WTC11 (cell line): ENCODE measurements around the gene PDE6B. TPM values are rescaled to one million over a fixed set of nuclear protein-coding genes. Genes with fewer than 3 reads are reported as not detected.
A peak's percentile ranks its signal among the peaks of the same experiment; 100 is the strongest.

Source experiments
- ATAC-seq: fragments of 200-7000 bp; cut with Tn5 transposase; 2 replicates; pipeline ENCODE4 v1.10.0; 2021; ENCODE audit warnings: mild to moderate bottlenecking, moderate library complexity
- CTCF ChIA-PET: fragments of 300-600 bp; sonication (Branson Sonifier 250); formaldehyde crosslinking; loops from one replicate; lab custom pipeline; 2021; ENCODE audit warnings: antibody characterized with exemption; lab: Charles Lee
- POLR2A ChIA-PET: fragments of 350-600 bp; sonication (Branson Sonifier 250); formaldehyde crosslinking; loops from one replicate; lab custom pipeline; 2021; ENCODE audit warnings: antibody characterized with exemption; lab: Charles Lee
- DNase-seq: peaks from one replicate; pipeline ENCODE4 v3.0.0; 2021; ENCODE audit warnings: low spot score
- H3K27ac Mint-ChIP-seq: 2 replicates; pipeline ENCODE4 v1.8.0; 2021; ENCODE audit warnings: mixed read lengths
- H3K27me3 Mint-ChIP-seq: 2 replicates; pipeline ENCODE4 v1.8.0; 2021; ENCODE audit warnings: low read depth, mild to moderate bottlenecking, moderate library complexity, mixed read lengths
- H3K36me3 Mint-ChIP-seq: 2 replicates; pipeline ENCODE4 v1.8.0; 2021; ENCODE audit warnings: mixed read lengths
- H3K4me1 Mint-ChIP-seq: 2 replicates; pipeline ENCODE4 v1.8.0; 2022; ENCODE audit warnings: mixed read lengths
- H3K4me3 Mint-ChIP-seq: 2 replicates; pipeline ENCODE4 v1.8.0; 2021; ENCODE audit warnings: mild to moderate bottlenecking, moderate library complexity, mixed read lengths
- H3K9me3 Mint-ChIP-seq: 2 replicates; pipeline ENCODE4 v1.8.0; 2021; ENCODE audit warnings: mixed read lengths
- ATF1 ChIP-seq: sonication (generic); formaldehyde crosslinking; IDR thresholded peaks from 2 replicates; pipeline ENCODE4 v1.8.1; 2023; ENCODE audit warnings: mild to moderate bottlenecking, moderate library complexity, missing genetic modification reagents
- CREM ChIP-seq: sonication (generic); formaldehyde crosslinking; IDR thresholded peaks from 2 replicates; pipeline ENCODE4 v1.8.1; 2022; ENCODE audit warnings: mild to moderate bottlenecking, missing genetic modification reagents, moderate library complexity
- EMX1 ChIP-seq: fragments of 250-450 bp; sonication (Bioruptor Pico); IDR thresholded peaks from 2 replicates; pipeline ENCODE4 v1.8.0; 2021; ENCODE audit warnings: mild to moderate bottlenecking
- IRF2 ChIP-seq: sonication (generic); formaldehyde crosslinking; IDR thresholded peaks from 2 replicates; pipeline ENCODE4 v1.8.0; 2022; ENCODE audit warnings: low read depth, missing genetic modification reagents, borderline replicate concordance
- ZNF396 ChIP-seq: fragments of 250-450 bp; sonication (Bioruptor Pico); IDR thresholded peaks from 2 replicates; pipeline ENCODE4 v1.8.0; 2021; ENCODE audit warnings: mild to moderate bottlenecking, moderate library complexity, borderline replicate concordance
- total RNA-seq: library from RNA; stranded (reverse); gene quantifications from 3 replicates; pipeline ENCODE4 v1.2.3, GENCODE V29; 2021
- TF ChIP-seq, protein P1 (sequence below): sonication (generic); formaldehyde crosslinking; IDR thresholded peaks from 2 replicates; pipeline ENCODE4 v1.8.0; 2023; ENCODE audit warnings: mild to moderate bottlenecking, missing genetic modification reagents
- TF ChIP-seq, protein P2 (sequence below): sonication (generic); formaldehyde crosslinking; IDR thresholded peaks from 2 replicates; pipeline ENCODE4 v1.8.1; 2023; ENCODE audit warnings: mild to moderate bottlenecking, missing genetic modification reagents
- TF ChIP-seq, protein P3 (sequence below): sonication (generic); formaldehyde crosslinking; IDR thresholded peaks from 2 replicates; pipeline ENCODE4 v1.8.1; 2023; ENCODE audit warnings: mild to moderate bottlenecking, moderate library complexity, missing genetic modification reagents
- TF ChIP-seq, protein P4 (sequence below): sonication (generic); formaldehyde crosslinking; IDR thresholded peaks from 2 replicates; pipeline ENCODE4 v1.8.0; 2023; ENCODE audit warnings: missing genetic modification reagents, mild to moderate bottlenecking, borderline replicate concordance
- TF ChIP-seq, protein P5 (sequence below): fragments of 250-450 bp; sonication (Bioruptor Pico); conservative IDR thresholded peaks from 2 replicates; pipeline ENCODE4 v1.9.0; 2021; ENCODE audit warnings: mild to moderate bottlenecking
- TF ChIP-seq, protein P6 (sequence below): fragments of 250-450 bp; sonication (Bioruptor Pico); IDR thresholded peaks from 2 replicates; pipeline ENCODE4 v1.9.0; 2021; ENCODE audit warnings: mild to moderate bottlenecking, borderline replicate concordance

Gene PDE6B
- total RNA-seq, 1 experiment from 2014 or later, result 7.1 TPM

DNA sequence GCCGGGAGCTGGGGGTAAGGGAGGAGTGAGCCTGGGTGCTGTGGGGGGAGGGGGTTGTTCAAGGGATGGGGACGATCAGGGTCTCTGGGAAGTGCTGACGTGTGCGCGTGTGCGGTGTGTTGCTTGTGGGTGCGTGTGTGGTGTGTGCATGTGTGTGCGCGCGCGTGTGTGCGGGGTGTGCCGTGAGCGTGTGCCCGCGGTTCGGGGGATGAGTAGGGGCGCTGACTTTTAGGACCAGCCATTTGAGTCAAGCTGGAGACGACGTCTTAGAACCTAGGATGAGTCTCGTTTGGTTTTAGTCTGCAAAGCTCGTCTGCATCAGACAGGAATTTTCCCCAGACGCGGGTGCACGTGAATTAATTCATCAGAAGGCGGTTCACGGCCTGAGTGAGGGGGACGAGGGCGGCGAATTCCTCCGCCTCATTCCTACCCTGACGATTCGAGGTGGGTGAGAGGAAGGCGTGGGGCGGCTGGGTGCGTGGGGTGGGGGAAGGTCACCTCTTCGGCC is 48.3 kb upstream of the PDE6B start:
- ChIA-PET CTCF (interaction anchor here (1.0 to 2.1 kb wide), 4 partner anchors 26 to 106 kb away, joined by 3 to 8 read pairs (median 5); no protein-coding TSS in a partner anchor), POLR2A (interaction anchor here (0.6 kb wide), 1 partner anchor 442 kb away, joined by 3 read pairs; no protein-coding TSS in a partner anchor)
- Mint-ChIP-seq H3K4me1 (peaks cover 25% of the 10 kb centered on the region), H3K9me3 (no peaks in the 10 kb centered on the region), H3K27me3 (peaks cover 85% of the 10 kb centered on the region), H3K4me3 (peak overlapping the region; percentile 88), H3K27ac (no peak overlapping the region), H3K36me3 (no peaks in the 10 kb centered on the region)
- ATAC-seq (no peak), DNase-seq (peak; percentile 32)
- no peak for TF ChIP-seq ZNF396 (CRISPR knock-in tag)

DNA sequence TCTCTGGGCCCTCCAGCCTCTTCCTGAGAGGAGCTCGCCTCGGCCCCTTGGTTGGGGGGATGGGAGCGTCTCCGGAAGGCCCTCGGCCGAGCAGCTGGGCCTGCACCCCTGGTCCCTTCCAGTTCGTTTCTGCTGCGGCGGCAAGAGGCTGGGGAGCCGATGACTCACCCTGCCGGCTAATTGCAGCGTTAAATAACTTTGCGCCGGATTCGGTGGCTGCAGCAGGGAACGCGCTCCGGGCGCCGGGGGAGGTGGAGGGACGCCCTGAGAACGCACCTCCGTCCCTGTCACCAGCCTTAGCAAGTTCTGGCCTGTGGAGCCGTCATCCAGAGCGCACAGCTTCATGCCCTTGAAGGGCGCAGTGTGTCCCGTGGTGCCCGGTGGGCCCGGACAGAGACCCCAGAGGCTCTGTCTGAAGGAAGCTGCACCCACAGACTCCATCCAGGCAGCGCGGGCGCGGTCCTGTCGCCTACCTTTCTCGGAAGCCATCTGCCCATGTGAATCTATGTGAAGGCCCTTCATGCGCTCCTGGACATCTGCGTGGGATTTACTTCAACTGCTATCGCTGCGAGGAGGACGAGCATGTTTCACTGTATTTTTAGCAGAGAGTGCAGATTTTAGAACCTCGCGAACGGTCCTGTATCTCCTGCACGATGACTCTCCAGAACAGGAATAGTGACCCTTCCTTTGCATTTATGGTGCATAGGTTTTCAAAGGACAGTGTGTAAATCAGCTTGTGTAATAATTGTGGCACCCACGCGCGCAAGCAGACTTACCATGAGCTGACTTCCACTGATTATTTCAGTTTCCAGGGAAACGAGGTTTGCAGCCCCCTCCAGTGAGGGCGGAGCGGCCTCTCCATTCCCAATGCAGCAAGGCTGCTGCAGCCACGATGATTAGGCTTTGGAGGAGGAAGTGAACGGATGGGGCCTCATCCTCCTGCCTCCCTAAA is 47.6 kb upstream of the PDE6B start:
- Mint-ChIP-seq H3K27ac (no peak overlapping the region), H3K4me3 (peak overlapping the region; percentile 88), H3K36me3 (no peaks in the 10 kb centered on the region), H3K4me1 (peaks cover 25% of the 10 kb centered on the region), H3K27me3 (peaks cover 85% of the 10 kb centered on the region), H3K9me3 (no peaks in the 10 kb centered on the region)
- ATAC-seq (peak; percentile 25), DNase-seq (peak; percentile 70)
- ChIA-PET POLR2A (no interaction called here), CTCF (interaction anchor here (1.0 to 2.1 kb wide), 4 partner anchors 25 to 106 kb away, joined by 3 to 8 read pairs (median 5); no protein-coding TSS in a partner anchor)
- TF ChIP-seq, protein P1, sequence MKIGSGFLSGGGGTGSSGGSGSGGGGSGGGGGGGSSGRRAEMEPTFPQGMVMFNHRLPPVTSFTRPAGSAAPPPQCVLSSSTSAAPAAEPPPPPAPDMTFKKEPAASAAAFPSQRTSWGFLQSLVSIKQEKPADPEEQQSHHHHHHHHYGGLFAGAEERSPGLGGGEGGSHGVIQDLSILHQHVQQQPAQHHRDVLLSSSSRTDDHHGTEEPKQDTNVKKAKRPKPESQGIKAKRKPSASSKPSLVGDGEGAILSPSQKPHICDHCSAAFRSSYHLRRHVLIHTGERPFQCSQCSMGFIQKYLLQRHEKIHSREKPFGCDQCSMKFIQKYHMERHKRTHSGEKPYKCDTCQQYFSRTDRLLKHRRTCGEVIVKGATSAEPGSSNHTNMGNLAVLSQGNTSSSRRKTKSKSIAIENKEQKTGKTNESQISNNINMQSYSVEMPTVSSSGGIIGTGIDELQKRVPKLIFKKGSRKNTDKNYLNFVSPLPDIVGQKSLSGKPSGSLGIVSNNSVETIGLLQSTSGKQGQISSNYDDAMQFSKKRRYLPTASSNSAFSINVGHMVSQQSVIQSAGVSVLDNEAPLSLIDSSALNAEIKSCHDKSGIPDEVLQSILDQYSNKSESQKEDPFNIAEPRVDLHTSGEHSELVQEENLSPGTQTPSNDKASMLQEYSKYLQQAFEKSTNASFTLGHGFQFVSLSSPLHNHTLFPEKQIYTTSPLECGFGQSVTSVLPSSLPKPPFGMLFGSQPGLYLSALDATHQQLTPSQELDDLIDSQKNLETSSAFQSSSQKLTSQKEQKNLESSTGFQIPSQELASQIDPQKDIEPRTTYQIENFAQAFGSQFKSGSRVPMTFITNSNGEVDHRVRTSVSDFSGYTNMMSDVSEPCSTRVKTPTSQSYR (CRISPR knock-in tag), result peak; percentile 48; the same call in 1 of the 2 replicates
- TF ChIP-seq CREM (0 out of 2 replicates have a peak, but pooled peaks have one; percentile 31), EMX1 (CRISPR knock-in tag) (no peak), ATF1 (CRISPR knock-in tag) (no peak), IRF2 (CRISPR knock-in tag) (no peak)
- TF ChIP-seq, protein P2, sequence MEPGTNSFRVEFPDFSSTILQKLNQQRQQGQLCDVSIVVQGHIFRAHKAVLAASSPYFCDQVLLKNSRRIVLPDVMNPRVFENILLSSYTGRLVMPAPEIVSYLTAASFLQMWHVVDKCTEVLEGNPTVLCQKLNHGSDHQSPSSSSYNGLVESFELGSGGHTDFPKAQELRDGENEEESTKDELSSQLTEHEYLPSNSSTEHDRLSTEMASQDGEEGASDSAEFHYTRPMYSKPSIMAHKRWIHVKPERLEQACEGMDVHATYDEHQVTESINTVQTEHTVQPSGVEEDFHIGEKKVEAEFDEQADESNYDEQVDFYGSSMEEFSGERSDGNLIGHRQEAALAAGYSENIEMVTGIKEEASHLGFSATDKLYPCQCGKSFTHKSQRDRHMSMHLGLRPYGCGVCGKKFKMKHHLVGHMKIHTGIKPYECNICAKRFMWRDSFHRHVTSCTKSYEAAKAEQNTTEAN (CRISPR knock-in tag), result peak; percentile 51; the same call in 1 of the 2 replicates
- TF ChIP-seq, protein P3, sequence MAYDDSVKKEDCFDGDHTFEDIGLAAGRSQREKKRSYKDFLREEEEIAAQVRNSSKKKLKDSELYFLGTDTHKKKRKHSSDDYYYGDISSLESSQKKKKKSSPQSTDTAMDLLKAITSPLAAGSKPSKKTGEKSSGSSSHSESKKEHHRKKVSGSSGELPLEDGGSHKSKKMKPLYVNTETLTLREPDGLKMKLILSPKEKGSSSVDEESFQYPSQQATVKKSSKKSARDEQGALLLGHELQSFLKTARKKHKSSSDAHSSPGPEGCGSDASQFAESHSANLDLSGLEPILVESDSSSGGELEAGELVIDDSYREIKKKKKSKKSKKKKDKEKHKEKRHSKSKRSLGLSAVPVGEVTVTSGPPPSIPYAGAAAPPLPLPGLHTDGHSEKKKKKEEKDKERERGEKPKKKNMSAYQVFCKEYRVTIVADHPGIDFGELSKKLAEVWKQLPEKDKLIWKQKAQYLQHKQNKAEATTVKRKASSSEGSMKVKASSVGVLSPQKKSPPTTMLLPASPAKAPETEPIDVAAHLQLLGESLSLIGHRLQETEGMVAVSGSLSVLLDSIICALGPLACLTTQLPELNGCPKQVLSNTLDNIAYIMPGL, result 0 out of 2 replicates have a peak, but pooled peaks have one; percentile 30
- TF ChIP-seq, protein P4, sequence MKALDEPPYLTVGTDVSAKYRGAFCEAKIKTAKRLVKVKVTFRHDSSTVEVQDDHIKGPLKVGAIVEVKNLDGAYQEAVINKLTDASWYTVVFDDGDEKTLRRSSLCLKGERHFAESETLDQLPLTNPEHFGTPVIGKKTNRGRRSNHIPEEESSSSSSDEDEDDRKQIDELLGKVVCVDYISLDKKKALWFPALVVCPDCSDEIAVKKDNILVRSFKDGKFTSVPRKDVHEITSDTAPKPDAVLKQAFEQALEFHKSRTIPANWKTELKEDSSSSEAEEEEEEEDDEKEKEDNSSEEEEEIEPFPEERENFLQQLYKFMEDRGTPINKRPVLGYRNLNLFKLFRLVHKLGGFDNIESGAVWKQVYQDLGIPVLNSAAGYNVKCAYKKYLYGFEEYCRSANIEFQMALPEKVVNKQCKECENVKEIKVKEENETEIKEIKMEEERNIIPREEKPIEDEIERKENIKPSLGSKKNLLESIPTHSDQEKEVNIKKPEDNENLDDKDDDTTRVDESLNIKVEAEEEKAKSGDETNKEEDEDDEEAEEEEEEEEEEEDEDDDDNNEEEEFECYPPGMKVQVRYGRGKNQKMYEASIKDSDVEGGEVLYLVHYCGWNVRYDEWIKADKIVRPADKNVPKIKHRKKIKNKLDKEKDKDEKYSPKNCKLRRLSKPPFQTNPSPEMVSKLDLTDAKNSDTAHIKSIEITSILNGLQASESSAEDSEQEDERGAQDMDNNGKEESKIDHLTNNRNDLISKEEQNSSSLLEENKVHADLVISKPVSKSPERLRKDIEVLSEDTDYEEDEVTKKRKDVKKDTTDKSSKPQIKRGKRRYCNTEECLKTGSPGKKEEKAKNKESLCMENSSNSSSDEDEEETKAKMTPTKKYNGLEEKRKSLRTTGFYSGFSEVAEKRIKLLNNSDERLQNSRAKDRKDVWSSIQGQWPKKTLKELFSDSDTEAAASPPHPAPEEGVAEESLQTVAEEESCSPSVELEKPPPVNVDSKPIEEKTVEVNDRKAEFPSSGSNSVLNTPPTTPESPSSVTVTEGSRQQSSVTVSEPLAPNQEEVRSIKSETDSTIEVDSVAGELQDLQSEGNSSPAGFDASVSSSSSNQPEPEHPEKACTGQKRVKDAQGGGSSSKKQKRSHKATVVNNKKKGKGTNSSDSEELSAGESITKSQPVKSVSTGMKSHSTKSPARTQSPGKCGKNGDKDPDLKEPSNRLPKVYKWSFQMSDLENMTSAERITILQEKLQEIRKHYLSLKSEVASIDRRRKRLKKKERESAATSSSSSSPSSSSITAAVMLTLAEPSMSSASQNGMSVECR (CRISPR knock-in tag), result peak; percentile 16; the same call in 1 of the 2 replicates
- TF ChIP-seq, protein P5, sequence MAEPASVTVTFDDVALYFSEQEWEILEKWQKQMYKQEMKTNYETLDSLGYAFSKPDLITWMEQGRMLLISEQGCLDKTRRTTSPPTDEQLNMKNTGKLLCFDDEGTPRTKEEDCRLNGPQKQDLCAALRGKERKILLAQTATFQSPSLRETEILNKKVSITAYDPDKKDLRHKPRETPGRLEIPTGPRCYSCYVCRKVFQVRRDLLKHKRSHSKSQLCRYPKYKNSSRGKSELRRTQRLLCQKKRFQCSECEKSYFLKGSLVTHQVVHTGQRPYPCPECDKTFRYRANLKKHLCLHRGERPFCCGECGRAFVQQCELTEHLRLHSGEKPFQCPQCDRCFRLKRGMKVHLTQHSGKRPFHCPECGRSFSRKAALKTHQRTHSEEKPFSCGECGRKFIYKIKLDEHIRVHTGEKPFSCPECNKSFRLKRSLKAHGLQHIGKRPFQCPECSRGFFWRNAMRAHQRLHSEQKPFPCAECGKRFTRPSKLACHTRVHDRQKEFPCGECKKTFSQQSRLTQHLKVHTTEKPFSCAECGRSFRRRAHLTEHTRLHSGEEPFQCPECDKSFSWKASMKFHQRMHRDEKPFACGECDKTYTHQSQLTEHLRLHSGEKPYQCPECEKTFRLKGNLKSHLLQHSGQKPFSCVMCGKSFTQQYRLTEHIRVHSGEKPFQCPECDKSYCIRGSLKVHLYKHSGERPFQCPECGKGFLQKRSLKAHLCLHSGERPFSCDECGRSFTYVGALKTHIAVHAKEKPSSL (CRISPR knock-in tag), result no peak
- TF ChIP-seq, protein P6, sequence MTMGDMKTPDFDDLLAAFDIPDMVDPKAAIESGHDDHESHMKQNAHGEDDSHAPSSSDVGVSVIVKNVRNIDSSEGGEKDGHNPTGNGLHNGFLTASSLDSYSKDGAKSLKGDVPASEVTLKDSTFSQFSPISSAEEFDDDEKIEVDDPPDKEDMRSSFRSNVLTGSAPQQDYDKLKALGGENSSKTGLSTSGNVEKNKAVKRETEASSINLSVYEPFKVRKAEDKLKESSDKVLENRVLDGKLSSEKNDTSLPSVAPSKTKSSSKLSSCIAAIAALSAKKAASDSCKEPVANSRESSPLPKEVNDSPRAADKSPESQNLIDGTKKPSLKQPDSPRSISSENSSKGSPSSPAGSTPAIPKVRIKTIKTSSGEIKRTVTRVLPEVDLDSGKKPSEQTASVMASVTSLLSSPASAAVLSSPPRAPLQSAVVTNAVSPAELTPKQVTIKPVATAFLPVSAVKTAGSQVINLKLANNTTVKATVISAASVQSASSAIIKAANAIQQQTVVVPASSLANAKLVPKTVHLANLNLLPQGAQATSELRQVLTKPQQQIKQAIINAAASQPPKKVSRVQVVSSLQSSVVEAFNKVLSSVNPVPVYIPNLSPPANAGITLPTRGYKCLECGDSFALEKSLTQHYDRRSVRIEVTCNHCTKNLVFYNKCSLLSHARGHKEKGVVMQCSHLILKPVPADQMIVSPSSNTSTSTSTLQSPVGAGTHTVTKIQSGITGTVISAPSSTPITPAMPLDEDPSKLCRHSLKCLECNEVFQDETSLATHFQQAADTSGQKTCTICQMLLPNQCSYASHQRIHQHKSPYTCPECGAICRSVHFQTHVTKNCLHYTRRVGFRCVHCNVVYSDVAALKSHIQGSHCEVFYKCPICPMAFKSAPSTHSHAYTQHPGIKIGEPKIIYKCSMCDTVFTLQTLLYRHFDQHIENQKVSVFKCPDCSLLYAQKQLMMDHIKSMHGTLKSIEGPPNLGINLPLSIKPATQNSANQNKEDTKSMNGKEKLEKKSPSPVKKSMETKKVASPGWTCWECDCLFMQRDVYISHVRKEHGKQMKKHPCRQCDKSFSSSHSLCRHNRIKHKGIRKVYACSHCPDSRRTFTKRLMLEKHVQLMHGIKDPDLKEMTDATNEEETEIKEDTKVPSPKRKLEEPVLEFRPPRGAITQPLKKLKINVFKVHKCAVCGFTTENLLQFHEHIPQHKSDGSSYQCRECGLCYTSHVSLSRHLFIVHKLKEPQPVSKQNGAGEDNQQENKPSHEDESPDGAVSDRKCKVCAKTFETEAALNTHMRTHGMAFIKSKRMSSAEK, result no peak
